Coronary artery (tissue), 2 donors: Measurements from ENCODE around the gene SLC16A9.

ENCODE experiments used
- DNase-seq: peaks from one replicate; pipeline ENCODE4 v3.0.0-alpha.2; 2017; ENCODE audit warnings: low spot score
- H3K27ac ChIP-seq, 2 donors: fragments of 200-600 bp; sonication (generic); one replicate each; pipeline ENCODE4 v1.5.1; 2016 to 2019
- H3K4me3 ChIP-seq: fragments of 200-600 bp; sonication (generic); 2 replicates; pipeline ENCODE4 v1.5.1; 2016; ENCODE audit warnings: mild to moderate bottlenecking, moderate library complexity
- CTCF ChIP-seq: fragments of 200-600 bp; sonication (generic); IDR thresholded peaks from one replicate; pipeline ENCODE4 v1.5.1; 2019; ENCODE audit warnings: antibody characterized with exemption

Gene SLC16A9

GRCh38 chr10:59713196-59713821 is 3.7 kb upstream of the SLC16A9 start:
- no peak for DNase-seq
- H3K27ac ChIP-seq = no peak overlapping the region
- H3K4me3 ChIP-seq = no peak overlapping the region
- no peak for TF ChIP-seq CTCF

GRCh38 chr10:59711871-59712494 is 2.3 kb upstream of the SLC16A9 start:
- no peak for DNase-seq
- peak overlapping the region in 1 of 2 donors; percentile 45 for H3K27ac ChIP-seq
- H3K4me3 ChIP-seq = no peak overlapping the region
- TF ChIP-seq CTCF = no peak

GRCh38 chr10:59708816-59709394 is 745 bp downstream of the SLC16A9 start:
- no peak for DNase-seq
- peak overlapping the region; percentile 77 to 81 for H3K27ac ChIP-seq
- peak overlapping the region; percentile 83 for H3K4me3 ChIP-seq
- no peak for TF ChIP-seq CTCF

- no peak for TF ChIP-seq CTCF
- DNase-seq = no peak
- H3K4me3 ChIP-seq = no peak overlapping the region
- no peak overlapping the region for H3K27ac ChIP-seq
Measured at GRCh38 chr10:59706851-59707797, 2.5 kb downstream of the SLC16A9 start.

- DNase-seq = no peak
- no peak for TF ChIP-seq CTCF
- Histone ChIP-seq H3K4me3 (no peak overlapping the region), H3K27ac (no peak overlapping the region)
Measured at GRCh38 chr10:59705931-59706330, 3.7 kb downstream of the SLC16A9 start.

- TF ChIP-seq CTCF = no peak
- no peak overlapping the region for H3K4me3 ChIP-seq
- no peak for DNase-seq
- H3K27ac ChIP-seq = no peak overlapping the region
Measured at GRCh38 chr10:59704630-59705029, 5.0 kb downstream of the SLC16A9 start.
